Endothelial cell (in vitro differentiated cells): ENCODE measurements around the gene GPR65. TPM values are rescaled to one million over a fixed set of nuclear protein-coding genes. Genes with fewer than 3 reads are reported as not detected.
"Not testable (repeated sequence)": the region's sequence is repeated elsewhere in the genome, so short reads cannot be mapped to it uniquely, and the experiment has no call there.

Source experiments
- DNase-seq: peaks from one replicate; pipeline ENCODE4 v3.0.0; 2021; ENCODE audit warnings: low spot score
- H3K27ac Mint-ChIP-seq: one replicate; pipeline ENCODE4 v1.8.0; 2021; ENCODE audit warnings: mixed read lengths, inconsistent platforms; ENCODE audit not compliant: unreplicated experiment
- H3K27me3 Mint-ChIP-seq: one replicate; pipeline ENCODE4 v1.8.0; 2021; ENCODE audit warnings: mild to moderate bottlenecking, moderate library complexity, mixed read lengths, inconsistent platforms; ENCODE audit not compliant: unreplicated experiment
- H3K36me3 Mint-ChIP-seq: one replicate; pipeline ENCODE4 v1.8.0; 2021; ENCODE audit warnings: mild to moderate bottlenecking, low read depth, mixed read lengths, inconsistent platforms; ENCODE audit not compliant: unreplicated experiment
- H3K4me1 Mint-ChIP-seq: one replicate; pipeline ENCODE4 v1.8.0; 2021; ENCODE audit warnings: mild to moderate bottlenecking, mixed read lengths, inconsistent platforms; ENCODE audit not compliant: unreplicated experiment
- H3K4me3 Mint-ChIP-seq: one replicate; pipeline ENCODE4 v1.8.0; 2021; ENCODE audit warnings: mild to moderate bottlenecking, mixed read lengths, inconsistent platforms; ENCODE audit not compliant: unreplicated experiment
- H3K9me3 Mint-ChIP-seq: one replicate; pipeline ENCODE4 v1.8.0; 2021; ENCODE audit warnings: mixed read lengths, inconsistent platforms; ENCODE audit not compliant: unreplicated experiment
- CTCF ChIP-seq: fragments of 200-600 bp; sonication (generic); IDR thresholded peaks from one replicate; pipeline ENCODE4 v1.5.0; 2021; ENCODE audit warnings: antibody characterized with exemption; ENCODE audit not compliant: unreplicated experiment
- total RNA-seq: library from RNA; stranded (reverse); fragmentation: NEBNext Ultra II Directional; extraction: Animal tissue kit (Norgen Biotek cat#: 25700); gene quantifications from one replicate; pipeline ENCODE4 v1.2.1, GENCODE V29; 2021; ENCODE audit not compliant: unreplicated experiment

Gene GPR65
- total RNA-seq, 1 donor from 2014 or later, result 0.64 TPM

DNA sequence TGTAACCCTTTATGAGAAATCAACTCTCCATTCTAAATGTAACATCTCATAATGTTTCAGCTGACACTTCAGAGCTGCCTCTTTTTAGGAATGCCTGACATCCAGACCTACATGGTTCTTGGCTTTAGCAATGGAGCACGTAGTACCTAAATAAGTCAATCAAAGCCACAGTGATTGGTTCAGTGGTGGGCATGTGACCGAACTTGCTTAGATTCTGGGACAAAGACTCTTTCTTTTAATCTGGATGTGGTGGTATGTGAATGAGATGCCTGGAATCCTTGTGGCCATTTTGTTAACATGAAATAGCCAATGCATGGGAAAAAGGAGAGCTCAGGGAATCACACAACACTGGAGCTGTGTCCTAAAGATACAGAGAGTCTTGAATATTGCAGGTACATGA, 11.8 kb downstream of the GPR65 start:
- Mint-ChIP-seq H3K36me3 (peaks cover 6% of the 10 kb centered on the region), H3K4me1 (peaks cover 18% of the 10 kb centered on the region), H3K27ac (no peak overlapping the region), H3K9me3 (no peaks in the 10 kb centered on the region), H3K4me3 (no peak overlapping the region), H3K27me3 (peaks cover 8% of the 10 kb centered on the region)
- DNase-seq, result no peak
- no peak for TF ChIP-seq CTCF

DNA sequence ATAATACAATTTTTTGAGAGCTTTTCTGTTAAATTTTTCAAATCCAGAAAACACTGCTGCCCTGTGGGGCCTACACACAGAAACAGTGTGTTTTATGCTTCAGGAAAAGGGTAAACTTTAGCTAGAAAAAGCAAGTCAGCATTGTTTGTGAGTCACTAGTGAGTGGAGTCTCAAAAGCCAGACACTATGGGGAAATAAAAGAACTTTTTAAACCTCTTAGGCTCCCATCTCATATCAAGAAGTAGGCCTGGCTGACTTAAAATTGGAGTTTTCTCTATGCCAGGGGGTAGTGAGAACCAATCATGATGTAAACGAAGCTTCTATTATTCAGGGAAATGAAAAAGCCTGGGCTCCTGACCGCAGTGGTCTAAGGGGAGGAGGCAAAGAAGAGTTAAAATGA, 12.6 kb downstream of the GPR65 start:
- TF ChIP-seq CTCF, result no peak
- Mint-ChIP-seq H3K27me3 (peaks cover 8% of the 10 kb centered on the region), H3K36me3 (peaks cover 6% of the 10 kb centered on the region), H3K9me3 (no peaks in the 10 kb centered on the region), H3K4me1 (peaks cover 26% of the 10 kb centered on the region), H3K27ac (no peak overlapping the region), H3K4me3 (no peak overlapping the region)
- DNase-seq, result no peak

GRCh38 chr14:88023658-88024187, 18.8 kb downstream of the GPR65 start:
- Mint-ChIP-seq H3K9me3 (no peaks in the 10 kb centered on the region), H3K36me3 (peaks cover 6% of the 10 kb centered on the region), H3K4me1 (peaks cover 63% of the 10 kb centered on the region), H3K27ac (peak overlapping the region; percentile 93), H3K4me3 (peak overlapping the region; percentile 35), H3K27me3 (peaks cover 2% of the 10 kb centered on the region)
- DNase-seq, result no peak
- no peak for TF ChIP-seq CTCF

DNA sequence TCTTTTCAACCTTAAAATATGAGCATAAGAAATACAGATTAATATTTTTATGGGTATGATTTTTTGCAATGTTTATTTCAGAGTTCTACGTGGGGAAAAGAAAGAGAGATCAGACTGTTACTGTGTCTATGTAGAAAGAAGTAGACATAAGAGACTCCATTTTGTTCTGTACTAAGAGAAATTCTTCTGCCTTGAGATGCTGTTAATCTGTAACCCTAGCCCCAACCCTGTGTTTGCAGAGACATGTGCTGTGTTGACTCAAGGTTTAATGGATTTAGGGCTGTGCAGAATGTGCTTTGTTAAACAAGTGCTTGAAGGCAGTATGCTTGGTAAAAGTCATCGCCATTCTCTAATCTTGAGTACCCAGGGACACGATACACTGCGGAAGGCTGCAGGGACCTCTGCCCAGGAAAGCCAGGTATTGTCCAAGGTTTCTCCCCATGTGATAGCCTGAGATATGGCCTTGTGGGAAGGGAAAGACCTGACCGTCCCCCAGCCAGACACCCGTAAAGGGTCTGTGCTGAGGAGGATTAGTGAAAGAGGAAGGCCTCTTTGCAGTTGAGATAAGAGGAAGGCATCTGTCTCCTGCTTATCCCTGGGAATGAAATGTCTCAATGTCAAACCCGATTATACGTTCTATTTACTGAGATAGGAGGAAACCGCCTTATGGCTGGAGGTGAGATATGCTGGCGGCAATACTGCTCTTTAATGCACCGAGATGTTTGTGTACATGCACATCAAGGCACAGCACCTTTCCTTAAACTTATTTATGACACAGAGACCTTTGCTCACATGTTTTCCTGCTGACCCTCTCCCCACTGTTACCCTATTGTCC, 19.5 kb downstream of the GPR65 start:
- Mint-ChIP-seq H3K27ac (peak overlapping the region; percentile 93), H3K4me1 (peaks cover 63% of the 10 kb centered on the region)
- H3K9me3 Mint-ChIP-seq, H3K4me3 Mint-ChIP-seq, H3K27me3 Mint-ChIP-seq, H3K36me3 Mint-ChIP-seq: not testable (repeated sequence)
- DNase-seq, result peak; percentile 8

GRCh38 chr14:88025313-88025712, 20.4 kb downstream of the GPR65 start:
- Mint-ChIP-seq H3K27ac (peak overlapping the region; percentile 93), H3K27me3 (peaks cover 2% of the 10 kb centered on the region), H3K9me3 (no peaks in the 10 kb centered on the region), H3K4me3 (no peak overlapping the region), H3K36me3 (peaks cover 6% of the 10 kb centered on the region), H3K4me1 (peaks cover 63% of the 10 kb centered on the region)
- no peak for TF ChIP-seq CTCF
- DNase-seq, result no peak
